Karpas-422 (cell line): Measurements from ENCODE around the gene SH3RF1. TPM values are rescaled to one million over a fixed set of nuclear protein-coding genes. Genes with fewer than 3 reads are reported as not detected.

Experiments
- DNase-seq: peaks from one replicate; pipeline ENCODE4 v3.0.0-alpha.2; 2015
- H2AFZ ChIP-seq: fragments of 200-600 bp; sonication (generic); 2 replicates; pipeline ENCODE4 v1.6.1; 2014; ENCODE audit warnings: antibody characterized with exemption, low read length, mixed read lengths
- H3K27ac ChIP-seq: fragments of 200-600 bp; sonication (generic); 2 replicates; pipeline ENCODE4 v1.5.1; 2014; ENCODE audit warnings: mild to moderate bottlenecking, low read length, moderate library complexity
- H3K27me3 ChIP-seq: fragments of 200-600 bp; sonication (generic); 2 replicates; pipeline ENCODE4 v1.6.1; 2014; ENCODE audit warnings: low read length, mixed read lengths
- H3K36me3 ChIP-seq: fragments of 200-600 bp; sonication (generic); 2 replicates; pipeline ENCODE4 v1.6.1; 2014; ENCODE audit warnings: low read length, mixed read lengths; ENCODE audit not compliant: insufficient read depth
- H3K4me1 ChIP-seq: fragments of 200-600 bp; sonication (generic); 2 replicates; pipeline ENCODE4 v1.6.1; 2014; ENCODE audit warnings: mild to moderate bottlenecking, low read length, mixed read lengths
- H3K4me2 ChIP-seq: fragments of 200-600 bp; sonication (generic); 2 replicates; pipeline ENCODE4 v1.6.1; 2014; ENCODE audit warnings: low read length, low read depth, mild to moderate bottlenecking; ENCODE audit not compliant: poor library complexity, severe bottlenecking
- H3K4me3 ChIP-seq: fragments of 200-600 bp; sonication (generic); 2 replicates; pipeline ENCODE4 v1.5.1; 2014; ENCODE audit warnings: mild to moderate bottlenecking, antibody characterized with exemption, low read length, mixed read lengths
- H3K79me2 ChIP-seq: fragments of 200-600 bp; sonication (generic); 2 replicates; pipeline ENCODE4 v1.6.1; 2014; ENCODE audit warnings: mild to moderate bottlenecking, low read length, mixed read lengths
- H3K9ac ChIP-seq: fragments of 200-600 bp; sonication (generic); 2 replicates; pipeline ENCODE4 v1.6.0; 2014; ENCODE audit warnings: low read length
- H3K9me2 ChIP-seq: fragments of 200-600 bp; sonication (generic), shearing (Covaris generic); replicated peaks from 2 replicates; pipeline ENCODE4 v1.6.0; 2014; ENCODE audit warnings: mild to moderate bottlenecking, low read length, moderate library complexity; ENCODE audit not compliant: insufficient read depth
- H3K9me3 ChIP-seq: fragments of 300-700, 200-600 bp; sonication (generic); 2 replicates; pipeline ENCODE4 v1.6.1; 2014; ENCODE audit warnings: low read length, mixed read lengths
- H4K20me1 ChIP-seq: fragments of 200-600 bp; sonication (generic); 2 replicates; pipeline ENCODE4 v1.6.1; 2014; ENCODE audit warnings: mild to moderate bottlenecking, antibody characterized with exemption, low read length, low read depth; ENCODE audit not compliant: insufficient read depth
- total RNA-seq: library from RNA; depleted of rRNA; stranded (reverse); fragments of >200 nt; shearing (Covaris generic); gene quantifications from 2 replicates; pipeline ENCODE4 v1.2.3, GENCODE V29; 2014; ENCODE audit warnings: low replicate concordance

SH3RF1 gene
- total RNA-seq, 1 experiment from 2014 or later: not detected

- Histone ChIP-seq H4K20me1 (no peaks in the 10 kb centered on the region), H3K4me1 (no peaks in the 10 kb centered on the region), H3K36me3 (no peaks in the 10 kb centered on the region), H3K9me3 (no peaks in the 10 kb centered on the region), H3K9me2 (no peaks in the 10 kb centered on the region), H3K4me3 (no peak overlapping the region), H3K4me2 (no peak overlapping the region), H2AFZ (no peak overlapping the region), H3K27ac (no peak overlapping the region), H3K79me2 (no peaks in the 10 kb centered on the region), H3K9ac (no peak overlapping the region), H3K27me3 (no peaks in the 10 kb centered on the region)
- DNase-seq: no peak
Measured at GRCh38 chr4:169259271-169259670, 11.5 kb downstream of the SH3RF1 start.

- H3K4me2 ChIP-seq: no peak overlapping the region
- H3K4me1 ChIP-seq: no peaks in the 10 kb centered on the region
- no peaks in the 10 kb centered on the region for H3K36me3 ChIP-seq
- H3K9me2 ChIP-seq: no peaks in the 10 kb centered on the region
- no peak overlapping the region for H3K9ac ChIP-seq
- no peak for DNase-seq
- no peak overlapping the region for H3K27ac ChIP-seq
- H4K20me1 ChIP-seq: no peaks in the 10 kb centered on the region
- no peaks in the 10 kb centered on the region for H3K9me3 ChIP-seq
- H3K4me3 ChIP-seq: no peak overlapping the region
- no peaks in the 10 kb centered on the region for H3K79me2 ChIP-seq
- no peak overlapping the region for H2AFZ ChIP-seq
- no peaks in the 10 kb centered on the region for H3K27me3 ChIP-seq
Measured at GRCh38 chr4:169258141-169258540, 12.6 kb downstream of the SH3RF1 start.

DNA sequence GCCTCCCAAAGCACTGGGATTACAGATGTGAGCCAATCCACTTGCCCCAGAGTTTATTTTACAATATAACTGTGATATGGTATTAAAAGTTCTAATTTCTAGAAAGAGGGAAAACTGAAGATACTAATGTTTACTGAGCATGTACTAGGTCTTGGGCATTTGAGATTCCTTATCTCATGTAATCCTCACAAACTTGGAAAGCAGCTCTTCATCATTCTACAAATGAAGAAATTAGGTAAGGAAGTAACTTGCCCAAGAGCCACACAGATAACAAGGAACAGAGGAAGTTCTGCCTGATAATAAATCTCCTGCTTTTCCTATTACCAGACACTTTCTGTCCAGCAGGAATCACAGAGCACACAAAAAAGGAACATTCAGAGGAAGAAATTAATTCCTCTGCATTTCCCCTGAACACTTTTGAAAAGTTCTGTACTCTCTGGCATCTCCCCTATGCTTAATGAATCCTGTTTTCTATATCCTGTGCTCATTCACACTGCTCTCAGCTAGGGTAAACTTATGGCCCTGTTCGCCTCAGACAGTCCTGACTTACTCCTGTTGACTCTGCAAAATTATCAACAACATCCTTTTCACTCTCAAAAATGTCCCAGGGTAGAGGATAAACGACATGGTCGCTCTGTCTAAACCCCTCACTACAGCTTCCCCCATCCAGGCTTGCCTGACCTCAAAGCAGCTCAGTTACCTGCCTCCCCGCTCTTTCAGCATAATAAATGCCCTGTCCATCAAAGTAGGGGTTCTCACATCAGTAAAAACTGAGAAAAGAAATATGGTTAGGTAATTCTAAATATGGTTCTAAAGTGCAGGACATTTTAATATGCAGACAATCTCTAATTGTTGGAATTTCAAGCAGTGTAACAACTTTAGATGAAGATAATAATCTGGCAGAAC lies 13.6 kb downstream of the SH3RF1 start:
- Histone ChIP-seq H3K4me2 (no peak overlapping the region), H3K9ac (no peak overlapping the region), H2AFZ (no peak overlapping the region), H3K27ac (no peak overlapping the region), H3K4me1 (no peaks in the 10 kb centered on the region), H3K36me3 (no peaks in the 10 kb centered on the region), H3K9me3 (no peaks in the 10 kb centered on the region), H3K27me3 (no peaks in the 10 kb centered on the region), H4K20me1 (no peaks in the 10 kb centered on the region), H3K9me2 (no peaks in the 10 kb centered on the region), H3K4me3 (no peak overlapping the region), H3K79me2 (no peaks in the 10 kb centered on the region)
- no peak for DNase-seq

DNA sequence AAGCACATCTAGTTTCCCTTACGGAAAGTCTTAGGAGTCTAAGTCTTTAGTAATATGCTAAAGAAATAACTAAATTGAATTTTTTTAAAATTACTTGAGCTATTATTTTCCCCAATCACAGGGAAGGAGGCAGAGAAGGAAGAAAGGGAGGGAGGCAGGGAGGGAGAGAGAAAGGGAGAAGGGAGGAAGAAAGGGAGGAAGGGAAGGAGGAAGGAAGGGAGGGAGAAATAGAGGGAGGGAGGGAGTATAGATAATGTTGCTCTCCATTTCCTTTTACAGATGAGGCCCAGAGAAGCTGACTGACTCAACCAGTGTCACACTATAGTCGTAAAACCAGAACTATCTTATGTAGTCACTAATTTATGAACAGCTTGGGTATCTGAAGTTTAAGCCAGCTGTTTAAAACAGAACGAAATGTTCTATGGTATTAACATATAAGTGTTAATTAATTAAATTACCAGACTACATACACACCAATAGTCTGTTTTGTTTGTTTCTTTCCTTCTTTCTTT lies 14.6 kb downstream of the SH3RF1 start:
- Histone ChIP-seq H3K4me1 (no peaks in the 10 kb centered on the region), H3K4me2 (no peak overlapping the region), H3K9ac (no peak overlapping the region), H3K36me3 (no peaks in the 10 kb centered on the region), H3K4me3 (no peak overlapping the region), H4K20me1 (no peaks in the 10 kb centered on the region), H3K9me3 (no peaks in the 10 kb centered on the region), H3K79me2 (no peaks in the 10 kb centered on the region), H2AFZ (no peak overlapping the region), H3K9me2 (no peaks in the 10 kb centered on the region), H3K27me3 (no peaks in the 10 kb centered on the region), H3K27ac (no peak overlapping the region)
- no peak for DNase-seq

DNA sequence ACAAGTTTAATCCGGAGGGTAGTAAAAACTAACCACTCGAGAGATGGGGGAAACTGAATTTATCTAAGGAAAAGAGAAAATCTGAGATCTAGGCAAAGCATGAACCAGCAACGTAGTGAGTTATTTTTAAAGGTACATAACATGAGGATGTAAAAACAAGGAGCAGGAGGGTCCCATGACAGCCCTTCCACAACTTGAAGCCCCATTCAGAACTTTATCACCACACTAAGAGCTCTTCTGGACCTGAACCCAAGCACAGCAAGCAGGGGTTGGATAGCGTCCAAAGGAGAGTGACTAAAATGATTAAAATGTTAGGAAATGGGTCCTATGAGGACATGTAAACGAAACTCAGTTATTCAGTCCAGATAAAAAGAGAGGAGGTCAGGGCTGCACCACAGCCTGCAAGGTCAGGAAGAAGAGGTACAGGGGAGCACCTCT lies 16.2 kb downstream of the SH3RF1 start:
- DNase-seq: no peak
- no peaks in the 10 kb centered on the region for H3K79me2 ChIP-seq
- H3K4me2 ChIP-seq: no peak overlapping the region
- no peaks in the 10 kb centered on the region for H4K20me1 ChIP-seq
- H3K9ac ChIP-seq: no peak overlapping the region
- no peaks in the 10 kb centered on the region for H3K36me3 ChIP-seq
- H3K4me1 ChIP-seq: no peaks in the 10 kb centered on the region
- H3K27me3 ChIP-seq: no peaks in the 10 kb centered on the region
- H2AFZ ChIP-seq: no peak overlapping the region
- no peaks in the 10 kb centered on the region for H3K9me2 ChIP-seq
- H3K4me3 ChIP-seq: no peak overlapping the region
- no peak overlapping the region for H3K27ac ChIP-seq
- no peaks in the 10 kb centered on the region for H3K9me3 ChIP-seq

DNA sequence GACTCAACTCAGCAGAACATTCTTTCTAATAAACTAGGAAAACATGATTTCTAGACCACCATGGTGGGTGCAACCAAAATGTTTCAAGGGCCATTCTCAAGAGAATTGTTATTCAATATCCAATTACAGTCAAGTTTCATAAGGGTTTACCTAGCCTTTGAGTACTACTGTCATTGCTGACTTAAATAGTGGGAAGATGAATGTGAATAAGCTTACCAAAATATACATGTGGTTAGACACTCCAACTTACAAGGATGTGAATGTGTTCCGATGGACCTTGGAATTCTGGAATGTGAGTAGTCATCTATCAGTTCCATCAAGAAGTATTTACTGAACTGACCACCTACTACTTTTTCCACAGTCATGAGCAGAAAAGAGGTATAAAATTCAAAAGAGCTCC lies 16.9 kb downstream of the SH3RF1 start:
- H3K27me3 ChIP-seq: no peaks in the 10 kb centered on the region
- H3K9me3 ChIP-seq: no peaks in the 10 kb centered on the region
- DNase-seq: no peak
- H3K36me3 ChIP-seq: no peaks in the 10 kb centered on the region
- no peak overlapping the region for H3K27ac ChIP-seq
- no peaks in the 10 kb centered on the region for H3K9me2 ChIP-seq
- H3K79me2 ChIP-seq: no peaks in the 10 kb centered on the region
- H3K4me1 ChIP-seq: no peaks in the 10 kb centered on the region
- H3K4me3 ChIP-seq: no peak overlapping the region
- no peak overlapping the region for H3K9ac ChIP-seq
- no peak overlapping the region for H2AFZ ChIP-seq
- no peak overlapping the region for H3K4me2 ChIP-seq
- H4K20me1 ChIP-seq: no peaks in the 10 kb centered on the region

DNA sequence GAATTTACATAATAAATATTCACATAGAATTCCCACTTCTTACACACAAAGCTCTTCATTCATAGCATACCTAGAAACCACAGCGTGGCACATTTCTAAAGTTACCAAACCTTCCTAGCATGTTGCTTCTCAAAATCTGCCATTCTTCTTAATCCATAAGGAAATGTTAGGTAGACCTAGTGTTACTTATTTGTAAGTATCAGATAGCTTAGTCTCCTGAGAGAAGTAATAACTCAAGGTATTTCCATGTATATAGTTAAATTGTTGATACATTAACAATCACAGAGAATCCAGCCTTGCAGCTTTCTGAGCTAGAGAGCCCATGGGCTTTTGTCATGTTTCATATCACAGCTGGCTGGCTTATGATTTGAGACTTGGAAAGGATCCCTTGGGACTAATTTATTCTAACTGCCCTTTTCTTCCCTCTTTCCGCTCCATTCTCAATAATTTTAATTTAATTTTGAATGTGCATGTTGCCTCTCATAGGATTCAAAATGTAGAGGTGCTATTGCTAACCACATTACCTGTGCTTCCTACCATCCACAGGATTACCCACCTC lies 17.6 kb downstream of the SH3RF1 start:
- Histone ChIP-seq H3K9ac (no peak overlapping the region), H3K4me2 (no peak overlapping the region), H3K27me3 (no peaks in the 10 kb centered on the region)

DNA sequence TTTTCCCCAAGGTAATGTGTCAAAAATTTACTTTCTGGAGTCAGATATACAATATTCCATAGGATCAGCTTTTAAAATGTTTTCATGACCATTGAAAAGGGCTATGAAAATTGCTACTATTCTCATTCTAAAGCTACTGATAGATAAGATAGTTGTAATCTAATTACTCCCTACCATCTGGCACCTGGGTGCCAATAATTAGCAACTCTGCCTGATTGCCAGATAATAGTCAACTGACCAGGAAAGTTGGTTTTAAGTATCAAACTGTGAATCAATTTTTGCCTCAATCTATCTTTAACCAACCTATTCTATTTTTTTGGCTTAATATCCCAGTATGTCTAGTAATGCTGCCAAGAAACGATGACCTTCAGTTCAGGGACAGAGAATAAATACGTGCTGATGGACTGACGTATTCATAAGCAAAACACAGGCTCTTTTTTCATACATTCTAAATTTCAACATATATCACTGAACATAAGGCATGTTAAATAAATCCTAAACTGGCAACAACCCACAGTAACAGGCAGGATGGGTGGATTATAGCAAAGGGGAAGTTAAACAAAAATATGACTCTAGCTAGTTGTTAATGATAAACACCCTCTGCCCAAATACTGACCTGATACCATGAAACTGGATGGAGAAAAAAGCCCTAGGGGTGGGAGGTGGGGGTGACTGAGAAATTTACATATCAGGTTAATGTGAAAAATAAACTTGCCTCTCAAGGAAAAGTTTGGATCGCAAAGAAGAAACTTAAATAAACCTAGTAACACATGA lies 18.2 kb downstream of the SH3RF1 start:
- Histone ChIP-seq H3K4me3 (no peak overlapping the region), H3K4me2 (no peak overlapping the region), H3K36me3 (no peaks in the 10 kb centered on the region), H3K79me2 (no peaks in the 10 kb centered on the region), H3K27me3 (no peaks in the 10 kb centered on the region), H3K9me2 (no peaks in the 10 kb centered on the region), H2AFZ (no peak overlapping the region), H4K20me1 (no peaks in the 10 kb centered on the region), H3K4me1 (no peaks in the 10 kb centered on the region), H3K9me3 (no peaks in the 10 kb centered on the region), H3K27ac (no peak overlapping the region), H3K9ac (no peak overlapping the region)
- no peak for DNase-seq

More for the DNA sequence above, 17.6 kb downstream of the SH3RF1 start:
- Histone ChIP-seq H3K4me3 (no peak overlapping the region), H3K4me1 (no peaks in the 10 kb centered on the region), H3K79me2 (no peaks in the 10 kb centered on the region), H2AFZ (no peak overlapping the region), H3K36me3 (no peaks in the 10 kb centered on the region), H3K9me2 (no peaks in the 10 kb centered on the region), H3K27ac (no peak overlapping the region), H3K9me3 (no peaks in the 10 kb centered on the region), H4K20me1 (no peaks in the 10 kb centered on the region)
- DNase-seq: no peak
